ENCODE data around the gene RGS1. TPM values are rescaled to one million over a fixed set of nuclear protein-coding genes. Genes with fewer than 3 reads are reported as not detected.
A peak's percentile ranks its signal among the peaks of the same experiment; 100 is the strongest.

RGS1 gene
- total and polyA plus RNA-seq, 2 experiments from 2014 or later, result 0.12 TPM; not detected in 1

GRCh38 chr1:192538407-192539296 is 36.9 kb upstream of the RGS1 start:
- no peaks in the 10 kb centered on the region for H3K36me3 ChIP-seq
- peaks cover 9% of the 10 kb centered on the region for H3K4me1 ChIP-seq (ENCODE audit: low read depth)
- no peak for TF ChIP-seq CTCF (IDR thresholded peaks at IDR 0.05; ENCODE audit: low read depth, low read length)
- no peaks in the 10 kb centered on the region for H3K9me3 ChIP-seq (ENCODE audit: low read depth)
- H3K27me3 ChIP-seq, result no peaks in the 10 kb centered on the region
- peak in 1 of 2 donors; percentile 39 for DNase-seq (ENCODE audit: low read depth in 1 of 2, low spot score in 1 of 2)
- H3K27ac ChIP-seq, result no peak overlapping the region
- no peak overlapping the region for H3K4me3 ChIP-seq

- H3K4me1 ChIP-seq (ENCODE audit: low read depth), result peaks cover 9% of the 10 kb centered on the region
Observed at GRCh38 chr1:192539297-192540092, 36.1 kb upstream of the RGS1 start.

GRCh38 chr1:192543445-192543844 is 32.1 kb upstream of the RGS1 start:
- Histone ChIP-seq H3K27me3 (no peaks in the 10 kb centered on the region), H3K27ac (no peak overlapping the region), H3K4me1 (ENCODE audit: low read depth) (peaks cover 13% of the 10 kb centered on the region), H3K9me3 (ENCODE audit: low read depth) (no peaks in the 10 kb centered on the region), H3K36me3 (no peaks in the 10 kb centered on the region), H3K4me3 (no peak overlapping the region)
- no peak for DNase-seq (ENCODE audit: low read depth in 1 of 2, low spot score in 1 of 2)
- TF ChIP-seq CTCF (IDR thresholded peaks at IDR 0.05; ENCODE audit: low read depth, low read length), result no peak

More at GRCh38 chr1:192539297-192540092, 36.1 kb upstream of the RGS1 start:
- Histone ChIP-seq H3K27ac (peak overlapping the region; percentile 9), H3K9me3 (ENCODE audit: low read depth) (no peaks in the 10 kb centered on the region), H3K4me3 (no peak overlapping the region), H3K36me3 (no peaks in the 10 kb centered on the region), H3K27me3 (no peaks in the 10 kb centered on the region)
- peak; percentile 17 to 98 for DNase-seq (ENCODE audit: low read depth in 1 of 2, low spot score in 1 of 2)
- no peak for TF ChIP-seq CTCF (IDR thresholded peaks at IDR 0.05; ENCODE audit: low read depth, low read length)

GRCh38 chr1:192545896-192546521 is 29.6 kb upstream of the RGS1 start:
- DNase-seq (ENCODE audit: low read depth in 1 of 2, low spot score in 1 of 2), result peak in 1 of 2 donors; percentile 68
- TF ChIP-seq CTCF (IDR thresholded peaks at IDR 0.05; ENCODE audit: low read depth, low read length), result peak; percentile 29
- H3K36me3 ChIP-seq, result no peaks in the 10 kb centered on the region
- no peaks in the 10 kb centered on the region for H3K27me3 ChIP-seq
- H3K9me3 ChIP-seq (ENCODE audit: low read depth), result no peaks in the 10 kb centered on the region
- peaks cover 4% of the 10 kb centered on the region for H3K4me1 ChIP-seq (ENCODE audit: low read depth)
- H3K27ac ChIP-seq, result no peak overlapping the region
- no peak overlapping the region for H3K4me3 ChIP-seq

- Histone ChIP-seq H3K36me3 (no peaks in the 10 kb centered on the region), H3K4me1 (ENCODE audit: low read depth) (peaks cover 4% of the 10 kb centered on the region), H3K27ac (no peak overlapping the region), H3K27me3 (no peaks in the 10 kb centered on the region), H3K4me3 (no peak overlapping the region), H3K9me3 (ENCODE audit: low read depth) (no peaks in the 10 kb centered on the region)
- TF ChIP-seq CTCF (IDR thresholded peaks at IDR 0.05; ENCODE audit: low read depth, low read length), result no peak
- DNase-seq (ENCODE audit: low read depth in 1 of 2, low spot score in 1 of 2), result peak in 1 of 2 donors; percentile 83
Observed at GRCh38 chr1:192546596-192547190, 28.9 kb upstream of the RGS1 start.
